GM08714 (cell line): Measurements from ENCODE around the gene KREMEN1.
A peak's percentile ranks its signal among the peaks of the same experiment; 100 is the strongest.

Experiments
- H3K4me3 ChIP-seq: fragments of 200-500 bp; sonication (Bioruptor generic); 2 replicates; pipeline ENCODE4 v1.5.1; 2014; ENCODE audit warnings: mild to moderate bottlenecking, low read length, inconsistent platforms
- ZNF274 ChIP-seq: IDR thresholded peaks from 2 replicates; pipeline ENCODE4 v1.6.1; 2012; ENCODE audit warnings: mild to moderate bottlenecking, low read depth, low read length

Gene KREMEN1

GRCh38 chr22:29194184-29194583 is 121.3 kb downstream of the KREMEN1 start:
- H3K4me3 ChIP-seq: no peak overlapping the region
- TF ChIP-seq ZNF274: no peak

GRCh38 chr22:29195118-29195963 is 122.5 kb downstream of the KREMEN1 start:
- no peak for TF ChIP-seq ZNF274
- H3K4me3 ChIP-seq: no peak overlapping the region

GRCh38 chr22:29195964-29196666 is 123.3 kb downstream of the KREMEN1 start:
- H3K4me3 ChIP-seq: no peak overlapping the region
- TF ChIP-seq ZNF274: no peak

- H3K4me3 ChIP-seq: no peak overlapping the region
- TF ChIP-seq ZNF274: no peak
These were observed 124.3 kb downstream of the KREMEN1 start for GRCh38 chr22:29197096-29197495.

- TF ChIP-seq ZNF274: no peak
These were observed 125.4 kb downstream of the KREMEN1 start for GRCh38 chr22:29198240-29198639.

GRCh38 chr22:29199702-29200400 is 127.0 kb downstream of the KREMEN1 start:
- no peak for TF ChIP-seq ZNF274
- H3K4me3 ChIP-seq: no peak overlapping the region

More at GRCh38 chr22:29198240-29198639, 125.4 kb downstream of the KREMEN1 start:
- H3K4me3 ChIP-seq: no peak overlapping the region

GRCh38 chr22:29200901-29201300 is 128.1 kb downstream of the KREMEN1 start:
- no peak for TF ChIP-seq ZNF274
- H3K4me3 ChIP-seq: no peak overlapping the region; the same call in 1 of the 2 replicates

GRCh38 chr22:29201782-29202181 is 128.9 kb downstream of the KREMEN1 start:
- TF ChIP-seq ZNF274: no peak
- peak overlapping the region; percentile 10; the same call in 1 of the 2 replicates for H3K4me3 ChIP-seq

GRCh38 chr22:29202212-29203192 is 129.7 kb downstream of the KREMEN1 start:
- peak overlapping the region; percentile 10; the same call in 1 of the 2 replicates for H3K4me3 ChIP-seq
- TF ChIP-seq ZNF274: no peak

- TF ChIP-seq ZNF274: no peak
- H3K4me3 ChIP-seq: peak overlapping the region; percentile 74; the same call in 1 of the 2 replicates
These were observed 130.9 kb downstream of the KREMEN1 start for GRCh38 chr22:29203488-29204454.

GRCh38 chr22:29204455-29205183 is 131.8 kb downstream of the KREMEN1 start:
- no peak for TF ChIP-seq ZNF274
- peak overlapping the region; percentile 74 for H3K4me3 ChIP-seq

- H3K4me3 ChIP-seq: peak overlapping the region; percentile 74
- TF ChIP-seq ZNF274: no peak
These were observed 132.4 kb downstream of the KREMEN1 start for GRCh38 chr22:29205252-29205593.
